22Rv1 (cell line): Measurements from ENCODE around the gene KRT16.

Source experiments
- CTCF ChIP-seq: fragments of 450-650 bp; IDR thresholded peaks from 2 replicates; pipeline ENCODE4 v1.5.1; 2017; ENCODE audit warnings: mild to moderate bottlenecking
- ZFX ChIP-seq: fragments of 450-650 bp; IDR thresholded peaks from 2 replicates; pipeline ENCODE4 v1.6.1; 2017; ENCODE audit warnings: antibody characterized with exemption, borderline replicate concordance

DNA sequence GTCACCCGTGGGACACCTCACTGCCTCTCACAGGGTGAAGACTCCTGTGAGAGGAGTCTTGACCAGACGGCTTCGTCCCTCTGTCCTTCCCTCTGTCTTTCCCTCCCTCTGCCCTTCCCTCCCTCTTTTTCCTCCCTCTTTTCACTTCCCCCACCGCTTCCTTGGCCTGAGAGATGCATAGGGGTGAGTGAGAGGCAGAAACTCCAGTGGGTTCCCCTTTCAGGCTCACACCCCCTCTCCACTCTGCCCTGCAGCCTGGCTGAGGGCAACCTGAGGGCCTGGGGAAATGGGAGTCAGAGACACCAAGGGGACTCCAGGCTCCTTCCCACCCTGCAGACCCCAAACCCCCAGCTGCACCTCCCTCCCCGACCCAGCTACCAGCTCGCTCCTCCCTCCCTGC is 26.4 kb upstream of the KRT16 start:
- TF ChIP-seq CTCF (no peak), ZFX (no peak)
